CD4-positive, alpha-beta T cell (primary cell): Measurements from ENCODE around the gene CYSRT1. TPM values are rescaled to one million over a fixed set of nuclear protein-coding genes. Genes with fewer than 3 reads are reported as not detected.

Source experiments
- ATAC-seq: fragments of 200-7000 bp; cut with Tn5 transposase; one replicate; pipeline ENCODE4 v1.10.0; 2022; ENCODE audit warnings: mild to moderate bottlenecking; ENCODE audit not compliant: poor library complexity
- CTCF ChIA-PET: fragments of 350-600 bp; sonication (Branson Sonifier 250); formaldehyde crosslinking; loops from one replicate; lab custom pipeline; 2021; ENCODE audit warnings: antibody characterized with exemption, inconsistent platforms; lab: Charles Lee
- POLR2A ChIA-PET: fragments of 350-600 bp; sonication (Branson Sonifier 250); formaldehyde crosslinking; loops from one replicate; lab custom pipeline; 2021; ENCODE audit warnings: antibody characterized with exemption, inconsistent platforms; lab: Charles Lee
- DNase-seq, 14 experiments: peaks; one replicate each; pipeline ENCODE4 v3.0.0-alpha.2; 2013 to 2020; ENCODE audit warnings: mixed read lengths in 2 of 14
- H3K27ac ChIP-seq, 2 donors: one replicate each; pipeline versions ENCODE4 v1.5.1 to v1.7.0; 2013; ENCODE audit warnings: low read length in 2 of 2, low read depth in 1 of 2, mild to moderate bottlenecking in 1 of 2
- H3K27me3 ChIP-seq, 2 experiments: 1 replicate in 1 of 2; 2 replicates in 1 of 2; pipeline versions ENCODE4 v1.6.1 to v1.7.0; 2013; ENCODE audit warnings: low read length in 2 of 2, control low read depth in 1 of 2, mild to moderate bottlenecking in 1 of 2, moderate library complexity in 1 of 2; ENCODE audit not compliant: insufficient read depth in 2 of 2, control insufficient read depth in 1 of 2
- H3K36me3 ChIP-seq: one replicate; pipeline ENCODE4 v1.6.1; 2013; ENCODE audit warnings: low read length, control low read depth; ENCODE audit not compliant: insufficient read depth
- H3K4me1 ChIP-seq: one replicate; pipeline ENCODE4 v1.6.1; 2013; ENCODE audit warnings: low read length, control low read depth; ENCODE audit not compliant: insufficient read depth
- H3K4me3 ChIP-seq: one replicate; pipeline ENCODE4 v1.5.1; 2013; ENCODE audit warnings: mild to moderate bottlenecking, low read length, moderate library complexity
- H3K9me3 ChIP-seq, 2 experiments: 1 replicate in 1 of 2; 2 replicates in 1 of 2; pipeline versions ENCODE4 v1.6.1 to v1.7.0; 2013; ENCODE audit warnings: low read length in 2 of 2, mild to moderate bottlenecking in 2 of 2, control low read depth in 1 of 2, moderate library complexity in 1 of 2; ENCODE audit not compliant: control insufficient read depth in 1 of 2, insufficient read depth in 1 of 2
- H3K27ac Mint-ChIP-seq: one replicate; pipeline ENCODE4 v1.8.0; 2020; ENCODE audit warnings: mixed read lengths
- H3K27me3 Mint-ChIP-seq: one replicate; pipeline ENCODE4 v1.8.0; 2021; ENCODE audit warnings: mixed read lengths
- H3K36me3 Mint-ChIP-seq: one replicate; pipeline ENCODE4 v1.8.0; 2021; ENCODE audit warnings: low read depth, mixed read lengths
- H3K4me1 Mint-ChIP-seq: one replicate; pipeline ENCODE4 v1.8.0; 2021; ENCODE audit warnings: low read depth, mixed read lengths
- H3K4me3 Mint-ChIP-seq: one replicate; pipeline ENCODE4 v1.8.0; 2020; ENCODE audit warnings: mild to moderate bottlenecking, mixed read lengths
- H3K9me3 Mint-ChIP-seq: one replicate; pipeline ENCODE4 v1.8.0; 2020; ENCODE audit warnings: mixed read lengths
- intact Hi-C, 2 experiments: fragments of 100-400 bp; cut with DNase I in 1 of 2; cut with micrococcal nuclease in 1 of 2; formaldehyde crosslinking; loops; one replicate each; pipeline versions ENCODE4 v1.15.1 to v1.9.0; 2023 to 2025; cut with DNase I, micrococcal nuclease
- total RNA-seq, 174 experiments: library from RNA in 2 of 174; stranded (reverse) in 2 of 174; gene quantifications; one replicate each; pipeline ENCODE4 v1.2.3 and lab custom pipeline; 2021 to 2026
- TF ChIP-seq, protein P1 (sequence below): fragments of 200-600 bp; IDR thresholded peaks from one replicate; pipeline ENCODE4 v1.8.0; 2022; ENCODE audit warnings: antibody characterized with exemption, mild to moderate bottlenecking

The CYSRT1 gene
- total RNA-seq, 2 experiments from 2014 or later: 0.33 to 0.42 TPM

DNA sequence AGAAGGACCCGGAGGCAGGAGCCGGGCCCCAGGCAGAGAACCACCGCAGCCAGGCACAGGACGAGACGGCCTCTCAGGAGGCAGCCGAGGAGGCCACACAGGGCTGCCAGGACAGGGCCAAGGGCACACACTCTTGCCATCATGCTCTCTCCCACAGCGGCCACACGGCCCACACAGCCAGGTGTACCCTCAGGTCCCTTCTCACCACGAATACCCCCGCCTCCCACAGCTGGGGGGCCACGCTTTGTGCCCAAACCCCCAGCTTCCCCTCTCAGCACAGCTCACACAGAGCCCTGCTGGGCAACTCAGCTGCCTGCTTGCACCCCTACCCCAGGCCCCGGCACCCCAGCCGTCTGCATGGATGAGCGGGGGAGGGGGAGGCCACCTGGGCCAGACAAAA, 31.2 kb upstream of the CYSRT1 start:
- Histone ChIP-seq H3K9me3 (no peaks in the 10 kb centered on the region), H3K4me3 (no peak overlapping the region), H3K36me3 (peaks cover 16% of the 10 kb centered on the region), H3K27ac (no peak overlapping the region), H3K27me3 (no peaks in the 10 kb centered on the region), H3K4me1 (peaks cover 23% of the 10 kb centered on the region)
- TF ChIP-seq, protein P1, sequence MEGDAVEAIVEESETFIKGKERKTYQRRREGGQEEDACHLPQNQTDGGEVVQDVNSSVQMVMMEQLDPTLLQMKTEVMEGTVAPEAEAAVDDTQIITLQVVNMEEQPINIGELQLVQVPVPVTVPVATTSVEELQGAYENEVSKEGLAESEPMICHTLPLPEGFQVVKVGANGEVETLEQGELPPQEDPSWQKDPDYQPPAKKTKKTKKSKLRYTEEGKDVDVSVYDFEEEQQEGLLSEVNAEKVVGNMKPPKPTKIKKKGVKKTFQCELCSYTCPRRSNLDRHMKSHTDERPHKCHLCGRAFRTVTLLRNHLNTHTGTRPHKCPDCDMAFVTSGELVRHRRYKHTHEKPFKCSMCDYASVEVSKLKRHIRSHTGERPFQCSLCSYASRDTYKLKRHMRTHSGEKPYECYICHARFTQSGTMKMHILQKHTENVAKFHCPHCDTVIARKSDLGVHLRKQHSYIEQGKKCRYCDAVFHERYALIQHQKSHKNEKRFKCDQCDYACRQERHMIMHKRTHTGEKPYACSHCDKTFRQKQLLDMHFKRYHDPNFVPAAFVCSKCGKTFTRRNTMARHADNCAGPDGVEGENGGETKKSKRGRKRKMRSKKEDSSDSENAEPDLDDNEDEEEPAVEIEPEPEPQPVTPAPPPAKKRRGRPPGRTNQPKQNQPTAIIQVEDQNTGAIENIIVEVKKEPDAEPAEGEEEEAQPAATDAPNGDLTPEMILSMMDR: no peak
- Mint-ChIP-seq H3K27me3 (no peaks in the 10 kb centered on the region), H3K9me3 (no peaks in the 10 kb centered on the region), H3K4me1 (peaks cover 10% of the 10 kb centered on the region), H3K4me3 (no peak overlapping the region), H3K27ac (no peak overlapping the region), H3K36me3 (peaks cover 15% of the 10 kb centered on the region)
- ChIA-PET CTCF (no interaction called here), POLR2A (no interaction called here)
- no peak for DNase-seq
- intact Hi-C loops: no loop called here
- ATAC-seq: no peak

GRCh38 chr9:137194388-137194787, 30.6 kb upstream of the CYSRT1 start:
- Mint-ChIP-seq H3K4me3 (no peak overlapping the region), H3K27ac (no peak overlapping the region), H3K27me3 (no peaks in the 10 kb centered on the region), H3K36me3 (peaks cover 10% of the 10 kb centered on the region), H3K9me3 (no peaks in the 10 kb centered on the region), H3K4me1 (peaks cover 4% of the 10 kb centered on the region)
- DNase-seq: no peak
- Histone ChIP-seq H3K9me3 (peaks cover 0 to 3% of the 10 kb centered on the region in 2 experiments), H3K4me1 (peaks cover 23% of the 10 kb centered on the region), H3K36me3 (peaks cover 16% of the 10 kb centered on the region), H3K27me3 (no peaks in the 10 kb centered on the region), H3K27ac (no peak overlapping the region), H3K4me3 (no peak overlapping the region)
- TF ChIP-seq, protein P1: no peak
- ChIA-PET CTCF (no interaction called here), POLR2A (no interaction called here)
- ATAC-seq: no peak
- intact Hi-C loops: no loop called here

GRCh38 chr9:137194909-137195308, 30.1 kb upstream of the CYSRT1 start:
- no peaks in the 10 kb centered on the region for H3K27me3 Mint-ChIP-seq
- TF ChIP-seq, protein P1: no peak
- no peak for DNase-seq
- H3K9me3 ChIP-seq: peaks cover 0 to 6% of the 10 kb centered on the region in 2 experiments
- no peaks in the 10 kb centered on the region for H3K4me1 Mint-ChIP-seq
- peaks cover 23% of the 10 kb centered on the region for H3K4me1 ChIP-seq
- H3K36me3 ChIP-seq: peaks cover 14% of the 10 kb centered on the region
- H3K4me3 Mint-ChIP-seq: peak overlapping the region; percentile 20
- H3K27me3 ChIP-seq: no peaks in the 10 kb centered on the region
- intact Hi-C loops: no loop called here
- H3K4me3 ChIP-seq: no peak overlapping the region
- POLR2A ChIA-PET: no interaction called here
- H3K36me3 Mint-ChIP-seq: peaks cover 8% of the 10 kb centered on the region
- ATAC-seq: no peak
- H3K27ac Mint-ChIP-seq: no peak overlapping the region
- H3K27ac ChIP-seq: no peak overlapping the region
- CTCF ChIA-PET: no interaction called here
- no peaks in the 10 kb centered on the region for H3K9me3 Mint-ChIP-seq
